ENCODE results near the gene FRMD5. TPM values are rescaled to one million over a fixed set of nuclear protein-coding genes. Genes with fewer than 3 reads are reported as not detected.
"Not testable (repeated sequence)": the region's sequence is repeated elsewhere in the genome, so short reads cannot be mapped to it uniquely, and the experiment has no call there.

The FRMD5 gene
- total RNA-seq, 1 experiment from 2014 or later: not detected

DNA sequence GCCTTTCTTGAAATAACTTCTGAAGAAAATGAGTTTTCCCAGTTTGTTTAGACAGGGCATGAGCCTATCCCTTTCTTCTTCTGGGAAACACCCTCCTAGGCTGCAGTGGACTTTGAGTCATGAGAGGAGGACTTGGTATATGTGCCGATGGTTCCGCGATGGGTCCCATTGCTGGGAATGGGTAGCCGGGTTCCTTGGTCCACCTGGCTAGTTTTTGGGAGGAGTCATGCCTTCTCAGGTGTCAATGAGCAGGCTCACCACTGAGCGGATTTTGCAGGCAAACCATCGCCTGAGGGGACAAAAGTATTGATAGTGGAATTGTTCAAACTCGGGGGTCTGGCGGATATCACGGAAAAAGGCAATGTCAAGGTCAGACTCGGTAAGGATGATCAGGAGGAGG lies 321.4 kb downstream of the FRMD5 start:
- no peak for DNase-seq (ENCODE audit: extremely low read depth, low read depth)

DNA sequence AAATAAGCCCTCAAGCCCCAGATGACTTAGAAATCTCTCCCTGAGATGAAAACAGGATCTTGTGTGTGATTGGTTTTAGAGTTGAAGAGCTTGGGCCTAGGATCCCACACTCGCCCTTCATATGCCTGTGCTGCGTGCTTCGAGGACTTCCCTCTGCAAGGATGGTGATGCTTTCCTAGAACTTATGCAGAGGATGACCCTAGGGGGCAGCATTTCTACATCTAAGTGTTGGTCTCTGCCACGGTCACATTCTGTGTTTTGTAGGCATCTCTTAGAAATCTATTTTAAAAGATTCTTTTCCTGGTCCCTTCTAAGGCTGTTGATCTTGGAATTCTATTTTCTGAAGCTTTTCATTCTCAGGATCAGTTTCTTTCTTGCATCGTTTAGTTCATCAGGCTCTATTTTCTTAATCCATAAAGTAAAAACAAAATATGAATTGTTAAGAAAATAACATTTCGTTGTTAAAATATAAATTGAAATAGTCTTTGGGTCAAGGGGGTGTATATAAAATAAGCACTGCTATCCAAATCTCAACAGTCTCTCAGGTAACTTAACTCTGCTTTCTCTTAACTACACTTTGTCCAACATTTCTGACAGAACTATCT lies 322.6 kb downstream of the FRMD5 start:
- DNase-seq (ENCODE audit: extremely low read depth, low read depth): peak; percentile 53

DNA sequence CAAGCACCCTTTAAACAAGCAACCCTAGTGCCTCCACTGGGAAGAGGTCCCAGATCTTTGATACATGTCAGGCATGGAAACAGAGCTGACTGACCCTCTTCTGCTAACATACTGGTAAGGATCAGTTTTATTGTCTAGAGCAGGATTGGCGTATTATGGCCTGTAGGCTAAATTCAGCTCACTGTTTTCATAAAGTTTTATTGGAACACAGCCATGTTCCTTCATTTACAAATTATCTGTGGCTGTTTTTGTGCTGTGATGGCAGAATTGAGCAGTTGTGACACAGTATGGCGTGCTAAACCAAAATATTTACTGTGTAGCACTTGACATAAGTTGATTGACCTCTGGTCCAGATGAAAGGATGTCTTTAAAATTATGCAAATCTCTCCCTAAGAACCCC lies 323.2 kb downstream of the FRMD5 start:
- no peak for DNase-seq (ENCODE audit: extremely low read depth, low read depth)

DNA sequence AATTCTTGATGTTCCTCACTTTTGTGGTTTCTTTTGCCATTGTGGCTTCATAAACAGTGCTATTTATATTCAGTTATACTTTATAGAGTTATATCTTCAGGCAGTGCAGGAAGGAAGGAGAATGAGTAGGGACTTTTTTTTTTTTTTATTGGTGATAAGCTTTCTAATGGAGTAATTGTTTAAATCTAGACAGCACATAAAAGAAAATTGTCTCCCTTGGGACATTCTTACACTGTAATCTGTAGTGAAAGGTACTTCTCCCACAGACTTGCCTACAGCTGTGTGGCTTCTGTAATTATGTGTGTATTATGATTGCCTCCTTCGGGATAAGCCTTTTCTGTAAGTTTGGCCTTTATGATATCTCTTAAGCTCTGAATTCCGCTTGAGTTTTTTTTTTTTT lies 326.7 kb downstream of the FRMD5 start:
- no peak for DNase-seq (ENCODE audit: extremely low read depth, low read depth)

DNA sequence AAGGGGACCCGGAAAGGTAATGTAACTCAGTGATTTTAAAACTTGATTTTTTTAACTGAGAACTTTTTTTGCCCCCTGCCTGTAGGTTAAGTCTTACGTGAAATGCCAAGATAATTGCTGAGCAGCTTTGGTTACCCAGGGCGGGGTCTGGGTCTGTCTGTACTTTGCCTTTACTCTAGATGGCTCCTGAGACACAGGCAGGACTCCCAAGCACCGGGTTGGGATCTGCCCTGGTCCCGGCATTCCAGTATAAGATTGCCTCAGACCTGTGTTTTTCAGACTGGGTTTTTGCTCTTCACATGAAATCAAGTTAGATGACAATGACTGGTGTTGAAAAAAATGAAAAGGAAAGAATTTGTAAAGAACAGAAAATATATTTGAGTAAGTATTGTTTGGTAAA lies 328.0 kb downstream of the FRMD5 start:
- DNase-seq (ENCODE audit: extremely low read depth, low read depth): no peak

DNA sequence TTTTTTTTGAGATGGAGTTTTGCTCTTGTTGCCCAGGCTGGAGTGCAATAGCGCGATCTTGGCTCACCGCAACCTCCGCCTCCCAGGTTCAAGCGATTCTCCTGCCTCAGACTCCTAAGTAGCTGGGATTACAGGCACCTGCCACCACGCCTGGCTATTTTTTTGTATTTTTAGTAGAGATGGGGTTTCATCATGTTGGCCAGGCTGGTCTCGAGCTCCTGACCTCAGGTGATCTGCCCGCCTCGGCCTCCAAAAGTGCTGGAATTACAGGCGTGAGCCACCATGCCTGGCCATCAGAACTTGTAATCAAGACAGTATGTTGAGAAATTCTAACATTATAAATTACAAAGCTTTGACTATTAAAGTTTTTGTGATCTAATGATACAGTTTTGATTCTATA lies 328.4 kb downstream of the FRMD5 start:
- not testable (repeated sequence) for DNase-seq (ENCODE audit: extremely low read depth, low read depth)

DNA sequence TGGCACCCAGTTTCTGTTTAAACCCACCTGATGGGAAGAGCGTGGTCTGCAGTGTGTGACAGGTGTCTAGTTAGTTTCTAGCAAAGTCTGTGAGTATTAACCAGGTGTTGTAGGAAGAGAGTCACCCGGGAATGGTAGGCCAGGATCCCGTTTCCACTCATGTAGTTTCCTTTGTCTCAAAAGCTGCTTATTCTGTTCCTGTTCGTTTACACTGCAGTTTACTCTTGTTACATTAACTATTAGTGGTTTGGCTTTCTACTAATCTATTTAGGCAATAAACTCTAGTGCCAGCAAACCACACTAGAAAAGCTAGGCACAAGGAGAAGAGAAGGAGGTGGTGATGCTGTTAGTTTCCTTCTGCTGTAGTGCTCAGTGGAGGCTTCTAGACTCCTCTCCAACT lies 335.5 kb downstream of the FRMD5 start:
- no peak for DNase-seq (ENCODE audit: extremely low read depth, low read depth)

DNA sequence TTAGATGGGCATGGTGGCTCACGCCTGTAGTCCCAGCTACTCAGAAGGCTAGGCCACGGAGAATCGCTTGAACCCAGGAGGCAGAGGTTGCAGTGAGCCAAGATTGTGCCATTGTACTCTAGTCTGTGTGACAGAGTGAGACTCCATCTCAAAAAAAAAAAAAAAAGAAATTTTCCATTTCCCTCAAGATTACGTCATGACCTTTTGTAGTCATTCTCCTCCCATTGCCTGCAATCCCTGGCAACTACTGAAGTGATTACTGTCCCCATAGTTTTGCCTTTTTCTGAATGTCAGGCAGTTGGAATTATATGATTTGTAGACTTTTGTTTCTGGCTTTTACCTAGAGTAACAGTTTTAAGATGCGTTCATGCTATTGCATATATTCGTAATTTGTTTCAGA lies 340.3 kb downstream of the FRMD5 start:
- no peak for DNase-seq (ENCODE audit: extremely low read depth, low read depth)

DNA sequence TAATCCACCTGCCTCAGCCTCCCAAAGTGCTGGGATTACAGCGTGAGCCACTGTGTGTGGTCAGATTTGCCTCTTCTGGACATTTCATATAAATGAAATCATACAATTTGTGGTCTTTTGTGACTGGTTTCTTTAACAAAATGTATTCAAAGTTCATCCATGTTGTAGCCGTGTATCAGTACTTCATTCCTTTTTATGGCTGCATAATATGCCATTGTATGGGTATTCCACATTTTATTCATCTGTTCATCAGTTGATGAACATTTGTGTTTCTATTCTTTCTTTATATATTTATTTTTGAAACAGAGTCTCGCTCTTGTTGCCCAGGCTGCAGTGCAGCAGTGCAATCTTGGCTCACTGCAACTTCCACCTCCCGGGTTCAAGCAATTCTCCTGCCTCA lies 342.5 kb downstream of the FRMD5 start:
- DNase-seq (ENCODE audit: extremely low read depth, low read depth): no peak

DNA sequence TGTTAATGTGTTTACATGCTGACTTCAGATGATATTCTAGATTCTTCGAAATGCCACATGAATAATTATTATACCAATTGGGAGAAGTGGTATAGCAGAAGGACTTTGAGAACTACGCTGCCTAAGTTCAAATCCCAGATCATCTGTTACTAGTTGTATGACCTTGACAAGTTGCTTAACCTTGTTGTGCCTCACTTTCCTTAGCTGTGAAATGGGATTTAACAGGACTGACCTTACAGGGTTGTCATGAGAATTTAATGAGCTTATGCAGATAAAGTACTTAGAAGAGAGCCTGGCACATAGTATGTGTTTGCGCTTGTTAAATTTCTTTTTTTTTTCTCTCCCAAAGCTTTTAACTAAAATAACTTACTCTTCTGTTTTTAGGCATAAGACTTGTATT lies 343.8 kb downstream of the FRMD5 start:
- DNase-seq (ENCODE audit: extremely low read depth, low read depth): no peak

DNA sequence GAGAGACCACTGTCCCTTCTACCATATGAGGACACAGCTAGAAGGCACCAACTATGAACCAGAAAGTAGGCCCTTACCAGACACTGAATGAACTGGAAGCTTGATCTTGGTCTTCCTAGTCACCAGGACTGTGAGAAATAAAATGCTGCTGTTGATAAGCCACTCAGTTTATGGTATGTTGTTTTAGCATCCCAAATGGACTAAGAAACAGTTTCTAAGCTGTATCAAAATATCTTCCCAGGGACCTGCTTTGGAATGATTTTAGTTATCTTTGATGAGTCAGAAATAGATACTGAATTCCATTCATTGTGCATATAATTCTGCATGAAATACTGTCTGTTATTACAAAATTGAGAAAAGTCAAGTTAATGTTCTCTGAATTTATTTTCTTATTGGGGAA lies 349.6 kb downstream of the FRMD5 start:
- no peak for DNase-seq (ENCODE audit: extremely low read depth, low read depth)

DNA sequence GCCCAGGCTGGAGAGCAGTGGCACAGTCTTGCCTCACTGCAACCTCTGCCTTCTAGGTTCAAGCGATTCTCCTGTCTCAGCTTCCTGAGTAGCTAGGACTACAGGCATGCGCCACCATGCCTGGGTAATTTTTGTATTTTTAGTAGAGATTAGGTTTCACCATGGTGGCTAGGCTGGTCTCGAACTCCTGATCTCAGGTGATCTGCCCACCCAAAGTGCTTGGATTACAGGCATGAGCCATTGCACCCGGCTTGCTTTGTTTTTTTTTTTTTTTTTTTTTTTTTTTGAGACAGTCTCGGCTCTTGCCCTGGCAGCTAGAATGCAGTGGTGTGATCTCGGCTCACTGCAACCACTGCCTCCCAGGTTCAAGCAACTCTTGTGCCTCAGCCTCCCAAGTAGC lies 362.6 kb downstream of the FRMD5 start:
- not testable (repeated sequence) for DNase-seq (ENCODE audit: extremely low read depth, low read depth)

DNA sequence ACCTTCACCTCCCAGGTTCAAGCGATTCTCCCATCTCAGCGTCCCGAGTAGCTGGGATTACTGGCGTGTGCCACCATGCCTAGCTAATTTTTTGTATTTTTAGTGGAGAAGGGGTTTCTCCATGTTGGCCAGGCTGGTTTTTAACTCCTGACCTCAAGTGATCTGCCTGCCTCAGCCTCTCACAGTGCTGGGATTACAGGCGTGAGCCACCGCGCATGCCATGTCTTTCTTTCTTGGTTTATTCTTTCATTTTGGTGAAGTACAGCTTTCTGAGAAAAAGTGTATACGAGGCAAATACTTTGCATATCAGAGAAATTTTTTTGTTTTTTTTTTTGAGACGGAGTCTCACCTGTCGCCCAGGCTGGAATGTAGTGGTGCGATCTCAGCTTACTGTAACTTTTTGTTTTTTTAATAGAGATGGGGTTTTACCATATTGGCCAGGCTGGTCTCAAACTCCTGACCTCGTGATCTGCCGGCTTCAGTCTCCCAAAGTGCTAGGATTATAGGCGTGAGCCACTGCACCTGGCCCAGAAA lies 363.5 kb downstream of the FRMD5 start:
- not testable (repeated sequence) for DNase-seq (ENCODE audit: extremely low read depth, low read depth)

DNA sequence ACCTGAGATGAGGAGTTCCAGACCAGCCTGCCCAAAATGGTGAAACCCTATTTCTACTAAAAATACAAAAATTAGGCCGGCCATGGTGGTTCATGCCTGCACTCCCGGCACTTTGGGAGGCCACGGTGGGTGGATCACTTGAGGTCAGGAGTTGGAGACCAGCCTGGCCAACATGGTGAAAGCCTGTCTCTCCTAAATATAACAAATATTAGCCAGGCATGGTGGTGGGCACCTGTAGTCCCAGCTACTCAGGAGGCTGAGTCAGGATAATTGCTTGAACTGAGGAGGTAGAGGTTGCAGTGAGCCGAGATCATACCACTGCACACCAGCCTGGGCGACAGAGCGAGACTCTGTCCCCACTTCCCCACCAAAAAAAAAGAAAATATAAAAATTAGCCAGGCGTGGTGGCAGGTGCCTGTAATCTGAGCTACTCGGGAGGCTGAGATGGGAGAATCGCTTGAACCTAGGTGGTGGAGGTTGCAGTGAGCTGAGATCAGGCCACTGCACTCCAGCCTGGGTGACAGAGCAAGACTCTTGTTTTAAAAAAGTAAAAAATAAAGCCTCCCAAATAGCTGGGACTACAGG lies 364.3 kb downstream of the FRMD5 start:
- DNase-seq (ENCODE audit: extremely low read depth, low read depth): not testable (repeated sequence)

DNA sequence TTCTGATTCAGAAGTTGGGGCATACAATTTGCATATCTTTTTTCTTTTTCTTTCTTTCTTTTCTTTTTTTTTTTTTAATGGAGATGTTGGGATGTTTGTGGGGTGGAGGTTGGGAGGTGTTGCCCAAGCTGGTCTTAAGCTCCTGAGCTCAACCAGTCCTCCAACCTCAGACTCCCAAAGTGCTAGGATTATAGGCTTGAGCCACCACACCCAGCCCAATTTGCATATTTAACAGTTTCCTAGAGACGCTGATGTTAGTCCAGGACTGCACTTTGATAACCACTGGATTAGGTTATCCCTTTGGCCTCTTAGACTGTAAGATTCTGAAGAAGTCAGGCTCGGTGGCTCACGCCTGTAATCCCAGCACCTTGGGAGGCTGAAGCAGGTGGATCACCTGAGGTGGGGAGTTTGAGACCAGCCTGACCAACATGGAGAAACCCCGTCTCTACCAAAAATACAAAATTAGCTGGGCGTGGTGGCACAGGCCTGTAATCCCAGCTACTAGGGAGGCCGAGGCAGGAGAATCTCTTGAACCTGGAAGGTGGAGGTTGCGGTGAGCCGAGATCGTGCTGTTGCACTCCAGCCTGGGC lies 365.0 kb downstream of the FRMD5 start:
- not testable (repeated sequence) for DNase-seq (ENCODE audit: extremely low read depth, low read depth)

DNA sequence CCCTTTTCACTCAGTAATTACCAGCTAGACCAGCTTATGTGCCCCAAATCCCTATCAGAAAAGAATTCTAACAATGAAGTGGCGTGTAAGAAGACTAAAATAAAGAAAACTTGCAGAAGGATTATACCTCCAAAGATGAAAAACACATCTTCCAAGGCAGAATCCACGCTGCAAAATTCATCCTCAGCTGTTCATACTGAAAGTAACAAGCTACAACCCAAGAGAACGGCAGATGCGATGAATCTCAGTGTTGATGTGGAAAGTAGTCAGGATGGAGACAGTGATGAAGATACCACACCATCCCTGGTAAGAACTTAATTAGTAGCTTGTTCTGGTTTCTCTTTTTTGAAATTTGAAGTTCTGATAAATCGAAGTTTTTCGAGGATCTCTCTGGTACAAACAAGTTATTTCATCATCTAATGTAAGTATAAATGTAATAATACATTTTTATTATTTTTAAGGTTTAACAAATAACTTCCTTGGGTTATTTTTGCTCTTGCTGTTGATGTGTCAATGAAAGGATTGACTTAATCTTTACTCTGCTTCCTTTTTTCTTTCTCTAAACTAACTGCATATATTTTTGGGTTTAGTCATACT lies 366.9 kb downstream of the FRMD5 start:
- DNase-seq (ENCODE audit: extremely low read depth, low read depth): no peak

DNA sequence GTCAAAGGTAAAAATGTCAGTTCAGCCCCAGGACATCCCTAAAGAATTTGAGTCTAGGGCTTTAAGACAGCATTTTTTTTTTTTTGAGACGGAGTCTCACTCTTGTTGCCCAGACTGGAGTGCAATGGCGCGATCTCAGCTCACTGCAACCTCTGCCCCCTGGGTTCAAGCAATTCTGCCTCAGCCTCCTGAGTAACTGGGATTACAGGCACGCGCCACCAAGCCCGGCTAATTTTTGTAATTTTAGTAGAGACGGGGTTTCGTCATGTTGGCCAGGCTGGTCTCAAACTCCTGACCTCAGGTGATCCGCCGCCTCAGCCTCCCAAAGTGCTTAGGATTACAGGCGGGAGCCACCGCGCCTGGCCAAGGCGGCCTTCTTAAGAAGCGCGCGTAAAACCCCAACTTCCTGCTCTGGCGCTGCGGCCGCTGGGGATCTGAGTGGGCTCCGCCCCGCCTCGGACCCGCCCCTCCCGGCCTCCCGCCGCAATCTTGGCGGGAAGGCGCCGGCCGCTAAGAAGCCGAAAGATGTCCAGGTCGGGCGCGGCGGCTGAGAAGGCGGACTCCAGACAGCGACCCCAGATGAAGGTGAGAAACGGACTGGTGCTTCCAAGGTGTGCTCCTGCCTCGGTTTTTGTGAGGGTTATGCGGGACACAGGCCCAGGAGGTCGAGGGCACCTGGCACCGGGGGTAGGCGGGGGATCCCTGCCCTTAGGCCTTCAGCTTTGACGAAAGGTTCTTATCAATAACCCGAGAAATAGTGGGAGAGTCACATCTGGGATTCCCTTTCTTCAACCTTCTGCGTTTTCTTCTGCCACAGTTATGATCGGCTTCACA lies 368.3 kb downstream of the FRMD5 start, which contains the start of gene WDR76:
TSS of gene WDR76 (plus strand) at position 495 of the 834 bp plus-strand sequence. CDS start at position 526, 31 bp downstream.
- DNase-seq (ENCODE audit: extremely low read depth, low read depth): peak; percentile 72

DNA sequence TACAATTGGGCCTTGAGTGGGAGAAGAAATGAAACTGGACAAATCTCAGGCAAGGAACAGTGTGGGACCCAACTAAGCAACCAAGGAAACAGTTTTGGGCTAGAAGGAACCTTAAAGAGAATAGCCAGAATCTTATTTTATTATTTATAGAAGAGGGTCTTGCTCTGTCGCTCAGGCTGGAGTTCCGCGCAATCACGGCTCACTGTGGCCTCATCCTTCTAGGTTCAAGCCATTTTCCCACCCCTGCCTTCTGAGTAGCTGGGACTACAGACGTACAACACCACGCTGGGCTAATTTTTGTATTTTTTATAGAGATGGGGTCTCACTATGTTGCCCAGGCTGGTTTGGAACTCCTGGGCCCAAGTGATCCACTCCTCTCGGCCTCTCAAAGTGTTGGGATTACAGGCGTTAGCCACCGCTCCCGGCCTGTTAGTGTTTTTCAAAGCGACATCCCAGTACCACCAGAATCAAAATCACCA lies 369.0 kb downstream of the FRMD5 start:
- DNase-seq (ENCODE audit: extremely low read depth, low read depth): no peak

DNA sequence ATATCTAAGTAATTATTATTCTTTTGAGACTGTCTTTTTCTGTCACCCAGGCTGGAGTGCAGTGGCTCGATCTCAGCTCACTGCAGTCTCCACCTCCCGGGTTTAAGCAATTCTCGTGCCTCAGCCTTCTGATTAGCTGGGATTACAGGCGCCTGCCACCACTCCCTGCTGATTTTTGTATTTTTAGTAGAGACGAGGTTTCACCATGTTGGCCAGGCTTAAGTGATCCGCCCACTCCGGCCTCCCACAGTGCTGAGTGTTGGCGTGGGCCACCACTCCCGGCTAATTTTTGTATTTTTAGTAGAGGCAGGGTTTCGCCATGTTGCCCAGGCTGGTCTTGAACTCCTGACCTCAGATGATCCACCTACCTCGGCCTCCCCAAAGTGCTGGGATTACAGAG lies 369.8 kb downstream of the FRMD5 start:
- not testable (repeated sequence) for DNase-seq (ENCODE audit: extremely low read depth, low read depth)
